ENCODE measurements around the gene VTN.

Gene VTN

DNA sequence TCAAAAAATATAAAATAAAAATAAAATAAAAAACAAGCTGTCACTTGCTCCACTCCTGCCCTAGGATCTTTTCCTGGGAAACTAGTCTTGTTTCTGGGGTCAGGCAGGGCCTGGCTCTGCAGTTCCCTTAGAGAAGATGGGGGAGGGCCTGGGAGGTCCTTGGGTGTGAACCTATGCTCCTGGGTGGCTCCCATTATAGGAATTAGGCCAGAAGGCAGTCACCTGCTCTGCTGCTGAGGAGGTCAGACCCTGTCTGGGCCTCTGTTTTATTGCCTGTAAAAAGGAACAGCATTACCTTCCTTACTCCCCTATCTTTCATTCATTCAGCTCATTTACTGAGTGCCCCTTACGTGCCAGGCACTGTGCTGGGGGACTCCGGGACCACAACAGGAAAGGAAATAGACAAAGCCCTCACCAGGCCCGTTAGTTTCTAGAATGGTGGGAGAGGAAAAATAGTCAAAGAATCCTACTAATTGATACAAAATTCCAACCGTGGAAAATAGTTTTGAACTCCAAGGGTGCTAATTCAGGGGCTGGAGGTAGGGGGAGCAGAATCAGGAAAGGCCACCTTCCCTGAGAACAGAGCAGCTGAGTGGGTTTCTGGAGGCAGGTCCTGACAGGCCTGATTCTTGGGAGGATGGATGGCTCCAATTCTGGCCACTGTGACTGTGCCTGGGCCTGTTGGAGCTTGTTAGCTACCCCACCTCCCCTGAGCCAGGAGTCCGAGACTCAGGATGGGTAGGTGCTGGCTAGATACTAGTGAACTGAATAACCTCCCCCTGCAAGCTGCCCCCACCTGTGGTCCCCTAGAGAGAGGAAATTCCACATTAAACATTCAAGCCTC, 37.2 kb upstream of the VTN start:
- no peak overlapping the region for H3K27ac Mint-ChIP-seq
- no peaks in the 10 kb centered on the region for H3K9me3 Mint-ChIP-seq
- TF ChIP-seq, protein P1, sequence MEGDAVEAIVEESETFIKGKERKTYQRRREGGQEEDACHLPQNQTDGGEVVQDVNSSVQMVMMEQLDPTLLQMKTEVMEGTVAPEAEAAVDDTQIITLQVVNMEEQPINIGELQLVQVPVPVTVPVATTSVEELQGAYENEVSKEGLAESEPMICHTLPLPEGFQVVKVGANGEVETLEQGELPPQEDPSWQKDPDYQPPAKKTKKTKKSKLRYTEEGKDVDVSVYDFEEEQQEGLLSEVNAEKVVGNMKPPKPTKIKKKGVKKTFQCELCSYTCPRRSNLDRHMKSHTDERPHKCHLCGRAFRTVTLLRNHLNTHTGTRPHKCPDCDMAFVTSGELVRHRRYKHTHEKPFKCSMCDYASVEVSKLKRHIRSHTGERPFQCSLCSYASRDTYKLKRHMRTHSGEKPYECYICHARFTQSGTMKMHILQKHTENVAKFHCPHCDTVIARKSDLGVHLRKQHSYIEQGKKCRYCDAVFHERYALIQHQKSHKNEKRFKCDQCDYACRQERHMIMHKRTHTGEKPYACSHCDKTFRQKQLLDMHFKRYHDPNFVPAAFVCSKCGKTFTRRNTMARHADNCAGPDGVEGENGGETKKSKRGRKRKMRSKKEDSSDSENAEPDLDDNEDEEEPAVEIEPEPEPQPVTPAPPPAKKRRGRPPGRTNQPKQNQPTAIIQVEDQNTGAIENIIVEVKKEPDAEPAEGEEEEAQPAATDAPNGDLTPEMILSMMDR (IDR thresholded peaks at IDR 0.05; ENCODE audit: unreplicated experiment in 3 of 3): peak in 1 of 3 experiments; percentile 13
- peaks cover 16% of the 10 kb centered on the region for H3K27me3 Mint-ChIP-seq (ENCODE audit: low read depth)
- H3K36me3 Mint-ChIP-seq (ENCODE audit: low read depth): peaks cover 7% of the 10 kb centered on the region
- peaks cover 5% of the 10 kb centered on the region for H3K4me1 Mint-ChIP-seq
- H3K4me3 Mint-ChIP-seq: peak overlapping the region; percentile 70 to 83 (median 80)

- TF ChIP-seq, protein P1 (IDR thresholded peaks at IDR 0.05; ENCODE audit: unreplicated experiment in 3 of 3): no peak
- H3K27me3 Mint-ChIP-seq (ENCODE audit: low read depth): peaks cover 8% of the 10 kb centered on the region
- peaks cover 5% of the 10 kb centered on the region for H3K4me1 Mint-ChIP-seq
- peak overlapping the region; percentile 83 to 87 (median 85) for H3K4me3 Mint-ChIP-seq
- no peaks in the 10 kb centered on the region for H3K9me3 Mint-ChIP-seq
- H3K27ac Mint-ChIP-seq: peak overlapping the region in 1 of 3 experiments; percentile 54
- peaks cover 11% of the 10 kb centered on the region for H3K36me3 Mint-ChIP-seq (ENCODE audit: low read depth)
Observed at GRCh38 chr17:28406473-28406814, 36.3 kb upstream of the VTN start.

DNA sequence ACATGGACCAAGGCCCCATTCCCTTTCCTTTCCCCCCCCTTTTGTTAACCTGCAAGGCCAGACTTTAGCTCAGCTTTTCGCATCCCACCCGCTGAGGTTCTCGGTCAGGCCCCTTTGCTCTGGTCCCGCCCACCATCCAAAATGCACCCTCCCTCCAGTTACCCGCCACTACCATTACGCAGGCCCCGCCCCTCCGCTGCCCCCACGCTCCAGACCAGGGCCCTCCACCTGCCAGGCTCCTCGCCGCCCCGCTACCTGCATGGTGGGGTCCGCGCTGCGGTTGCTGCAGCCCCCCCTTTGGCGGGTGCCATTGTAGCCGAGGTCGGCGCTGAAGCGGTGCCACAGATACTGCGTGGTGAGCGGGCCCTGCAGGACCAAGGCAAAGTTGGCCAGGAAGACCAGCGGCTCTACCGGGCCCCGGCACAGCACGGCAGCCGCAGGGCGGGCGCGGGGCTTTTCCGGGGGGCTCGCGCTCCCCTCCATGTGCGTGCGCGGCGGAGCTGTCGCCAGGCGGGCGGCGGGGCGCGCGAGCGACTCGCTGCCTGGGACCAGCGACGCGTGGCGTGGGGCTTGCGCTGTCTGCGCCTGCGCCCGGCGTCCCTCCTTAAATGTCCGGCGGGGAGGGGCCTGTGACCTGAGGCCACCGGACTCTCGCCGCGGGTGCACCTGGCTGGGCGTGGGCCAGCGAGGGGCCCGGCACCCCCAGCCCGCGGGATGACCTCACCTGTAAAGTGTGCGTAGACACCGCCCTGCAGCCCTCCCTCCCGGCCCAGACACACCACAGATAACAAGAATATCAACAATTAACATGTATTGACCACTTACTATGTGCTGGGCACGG, 35.7 kb upstream of the VTN start, which contains the start of gene SLC46A1:
SLC46A1 (minus strand) TSS at position 581 of the 841 bp plus-strand sequence; CDS start at position 483, 98 bp downstream.
- Mint-ChIP-seq H3K9me3 (no peaks in the 10 kb centered on the region), H3K4me1 (peaks cover 5% of the 10 kb centered on the region), H3K27ac (peak within 1 kb of the TSS in 2 of 3 experiments; percentile 48 to 67), H3K4me3 (peak within 1 kb of the TSS; percentile 83 to 92 (median 90)), H3K36me3 (ENCODE audit: low read depth) (peaks cover 11% of the 10 kb centered on the region), H3K27me3 (ENCODE audit: low read depth) (peaks cover 8% of the 10 kb centered on the region)
- TF ChIP-seq, protein P1 (IDR thresholded peaks at IDR 0.05; ENCODE audit: unreplicated experiment in 3 of 3): no peak

- H3K9me3 Mint-ChIP-seq: no peaks in the 10 kb centered on the region
- TF ChIP-seq, protein P1 (IDR thresholded peaks at IDR 0.05; ENCODE audit: unreplicated experiment in 3 of 3): no peak
- peak overlapping the region; percentile 83 to 92 (median 90) for H3K4me3 Mint-ChIP-seq
- H3K27me3 Mint-ChIP-seq (ENCODE audit: low read depth): peaks cover under 1% of the 10 kb centered on the region
- H3K36me3 Mint-ChIP-seq (ENCODE audit: low read depth): peaks cover 11% of the 10 kb centered on the region
- H3K27ac Mint-ChIP-seq: peak overlapping the region in 2 of 3 experiments; percentile 48 to 67
- peaks cover 5% of the 10 kb centered on the region for H3K4me1 Mint-ChIP-seq
Observed at GRCh38 chr17:28404812-28405570, 34.9 kb upstream of the VTN start.

GRCh38 chr17:28404461-28404811, 34.3 kb upstream of the VTN start:
- no peaks in the 10 kb centered on the region for H3K27me3 Mint-ChIP-seq (ENCODE audit: low read depth)
- TF ChIP-seq, protein P1 (IDR thresholded peaks at IDR 0.05; ENCODE audit: unreplicated experiment in 3 of 3): no peak
- peaks cover 5% of the 10 kb centered on the region for H3K4me1 Mint-ChIP-seq
- H3K36me3 Mint-ChIP-seq (ENCODE audit: low read depth): peaks cover 11% of the 10 kb centered on the region
- H3K9me3 Mint-ChIP-seq: no peaks in the 10 kb centered on the region
- H3K4me3 Mint-ChIP-seq: peak overlapping the region; percentile 83 to 92 (median 90)
- H3K27ac Mint-ChIP-seq: no peak overlapping the region
